HG02943 (cell line): ENCODE data around the gene RMND5B.
"Not testable (repeated sequence)": the region's sequence is repeated elsewhere in the genome, so short reads cannot be mapped to it uniquely, and the experiment has no call there.

Source experiments
- ATAC-seq: cut with Tn5 transposase; IDR thresholded peaks from one replicate; pipeline ENCODE4 v1.9.1; 2021; ENCODE audit warnings: mild to moderate bottlenecking, low read depth, moderate library complexity; ENCODE audit not compliant: unreplicated experiment

The RMND5B gene, protein sequence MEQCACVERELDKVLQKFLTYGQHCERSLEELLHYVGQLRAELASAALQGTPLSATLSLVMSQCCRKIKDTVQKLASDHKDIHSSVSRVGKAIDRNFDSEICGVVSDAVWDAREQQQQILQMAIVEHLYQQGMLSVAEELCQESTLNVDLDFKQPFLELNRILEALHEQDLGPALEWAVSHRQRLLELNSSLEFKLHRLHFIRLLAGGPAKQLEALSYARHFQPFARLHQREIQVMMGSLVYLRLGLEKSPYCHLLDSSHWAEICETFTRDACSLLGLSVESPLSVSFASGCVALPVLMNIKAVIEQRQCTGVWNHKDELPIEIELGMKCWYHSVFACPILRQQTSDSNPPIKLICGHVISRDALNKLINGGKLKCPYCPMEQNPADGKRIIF

DNA sequence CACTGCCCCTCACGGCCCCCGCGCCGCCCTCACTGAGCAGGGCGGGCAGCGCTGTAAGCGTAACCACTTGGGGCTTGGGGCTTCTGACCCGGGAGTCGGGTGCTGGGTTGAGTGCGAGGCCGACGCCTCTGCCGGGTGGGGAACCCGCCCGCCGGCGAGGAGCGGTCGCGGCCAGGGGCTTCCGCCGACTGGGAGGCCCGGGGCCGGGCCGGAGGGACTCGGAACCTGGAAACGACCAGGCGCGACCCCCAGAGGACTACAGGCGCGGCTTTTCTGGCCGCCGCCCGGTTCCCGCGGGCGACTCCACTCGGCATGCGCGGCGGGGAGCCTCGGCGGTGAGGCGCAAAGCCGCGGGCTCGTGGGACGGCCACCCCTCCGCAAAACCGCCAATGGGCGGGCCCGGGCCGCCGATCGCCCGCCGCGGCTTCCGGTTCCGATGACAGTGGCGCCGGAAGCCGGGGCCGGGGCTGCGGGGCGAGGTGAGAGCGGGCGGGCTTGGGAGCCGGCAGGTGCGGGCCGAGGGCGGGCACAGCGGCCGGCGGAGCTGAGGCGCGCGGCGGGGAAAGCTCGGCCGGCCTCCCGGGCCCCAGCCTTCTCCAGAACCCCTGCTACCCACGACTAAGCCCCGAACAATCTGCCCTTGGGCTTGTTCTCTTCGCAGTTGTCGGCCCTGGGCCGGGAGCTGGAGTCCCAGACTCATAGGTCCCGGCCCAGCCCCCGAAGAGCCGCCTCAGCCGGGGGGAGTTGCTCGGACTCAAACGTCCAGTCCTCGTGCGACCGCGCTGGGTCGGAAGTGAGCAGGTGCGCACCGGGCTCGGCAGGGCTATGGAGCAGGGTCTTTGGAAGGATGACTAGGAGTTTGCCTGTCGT is at the start of gene RMND5B:
RMND5B (plus strand) TSS at position 439 of the 870 bp plus-strand sequence. CDS start 7,106 bp downstream, outside the sequence.
- peak; percentile 68 for ATAC-seq

DNA sequence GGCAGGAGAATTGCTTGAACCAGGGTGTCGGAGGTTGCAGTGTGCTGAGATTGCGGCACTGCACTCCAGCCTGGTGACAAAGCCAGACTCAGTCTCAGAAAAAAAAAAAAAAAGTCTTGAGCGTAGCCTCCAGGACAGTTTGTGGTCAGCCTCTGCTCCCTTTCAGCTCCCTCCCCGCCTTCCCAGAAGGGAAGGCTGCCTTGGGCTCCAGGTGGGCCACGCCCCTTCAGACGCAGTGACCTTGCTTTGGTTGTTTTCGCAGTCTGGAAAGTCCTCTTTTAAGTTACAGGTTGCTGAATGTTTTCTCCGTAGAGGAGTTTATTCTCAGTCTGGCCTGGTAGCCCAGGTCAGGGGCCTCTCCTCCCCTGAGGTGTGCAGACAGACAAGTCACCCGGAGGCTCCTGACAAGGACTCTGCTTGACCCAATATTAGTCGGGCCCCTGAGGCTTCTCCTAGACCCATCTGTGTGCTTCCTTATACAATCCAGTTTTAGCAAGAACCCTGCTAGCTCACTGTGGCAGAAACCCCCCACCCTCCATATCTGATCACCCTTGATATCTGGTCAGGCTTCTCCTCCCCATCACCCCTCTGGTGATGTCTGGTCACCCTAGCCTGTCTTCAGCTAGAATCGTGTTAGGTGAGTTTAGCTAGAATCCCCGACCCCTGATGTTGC is 49.1 kb upstream of the RMND5B start:
- ATAC-seq, result no peak

DNA sequence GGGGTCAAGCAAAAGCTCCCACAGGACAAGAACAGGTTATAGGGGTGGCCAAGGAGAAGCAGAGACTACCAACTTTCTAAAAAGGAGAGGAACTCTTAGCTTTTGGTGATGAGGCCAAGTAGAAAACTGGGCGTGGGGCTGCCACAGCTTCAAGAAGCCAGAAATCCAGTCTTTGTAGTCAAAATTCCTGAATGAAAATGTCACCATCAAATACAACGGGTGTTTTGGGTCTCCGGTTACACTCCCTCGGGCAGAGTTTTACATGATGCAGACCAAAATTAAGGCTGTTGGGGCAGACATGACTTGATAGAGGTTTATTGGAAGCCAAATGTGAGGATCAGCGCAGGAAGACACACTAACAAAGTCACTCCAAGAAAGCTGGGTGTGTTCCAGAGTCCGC is 46.9 kb upstream of the RMND5B start:
- no peak for ATAC-seq

DNA sequence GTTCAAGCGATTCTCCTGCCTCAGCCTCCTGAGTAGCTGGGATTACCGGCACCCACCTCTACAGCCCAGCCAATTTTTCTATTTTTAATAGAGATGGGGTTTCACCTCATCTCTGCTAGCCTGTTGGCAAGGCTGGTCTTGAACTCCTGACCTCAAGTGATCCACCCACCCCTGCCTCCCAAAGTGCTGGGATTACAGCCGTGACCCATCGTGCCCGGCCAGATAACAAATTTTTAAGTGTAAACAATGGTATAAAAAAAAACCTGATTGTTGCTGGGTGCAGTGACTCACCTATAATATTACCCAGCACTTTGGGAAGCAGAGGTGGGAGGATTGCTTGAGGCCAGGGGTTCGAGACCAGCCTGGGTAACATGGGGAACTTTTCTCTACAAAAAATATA is 45.5 kb upstream of the RMND5B start:
- ATAC-seq, result no peak

DNA sequence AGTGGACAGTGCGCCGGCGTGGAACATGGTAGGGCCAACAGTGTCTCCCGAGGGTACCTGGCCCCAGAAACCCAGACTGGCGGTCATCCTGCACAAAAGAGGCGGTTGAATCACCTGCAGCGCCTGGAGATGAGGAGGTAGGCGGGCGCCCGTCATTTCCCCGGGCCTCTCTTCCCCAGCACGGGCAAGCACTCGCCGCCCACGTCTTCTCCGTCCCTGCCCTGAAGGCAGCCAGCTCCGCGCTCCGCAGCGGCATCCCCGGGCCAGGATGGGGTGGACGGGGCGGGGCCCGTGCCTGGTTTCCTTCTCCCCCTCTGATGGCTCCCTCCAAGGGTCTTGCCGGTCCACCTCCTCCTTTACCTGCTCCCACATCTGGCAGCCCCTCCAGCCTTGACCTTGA is 44.5 kb upstream of the RMND5B start:
- ATAC-seq, result no peak

DNA sequence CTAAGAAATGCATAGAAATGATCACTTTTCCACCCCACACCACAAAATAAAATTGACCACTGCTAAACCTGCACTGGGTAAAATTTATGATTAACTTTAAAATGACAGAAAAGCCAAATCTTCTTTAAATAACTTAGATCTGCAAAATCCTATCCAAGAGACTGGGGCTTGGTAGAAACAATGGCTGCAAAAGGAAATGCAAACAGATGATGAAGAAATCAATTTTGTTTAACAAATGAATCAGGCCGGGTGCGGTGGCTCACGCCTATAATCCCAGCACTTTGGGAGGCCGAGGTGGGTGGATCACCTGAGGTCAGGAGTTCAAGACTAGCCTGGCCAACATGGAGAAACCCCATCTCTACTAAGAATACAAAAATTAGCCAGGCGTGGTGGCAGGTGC is 43.6 kb upstream of the RMND5B start:
- ATAC-seq, result not testable (repeated sequence)

DNA sequence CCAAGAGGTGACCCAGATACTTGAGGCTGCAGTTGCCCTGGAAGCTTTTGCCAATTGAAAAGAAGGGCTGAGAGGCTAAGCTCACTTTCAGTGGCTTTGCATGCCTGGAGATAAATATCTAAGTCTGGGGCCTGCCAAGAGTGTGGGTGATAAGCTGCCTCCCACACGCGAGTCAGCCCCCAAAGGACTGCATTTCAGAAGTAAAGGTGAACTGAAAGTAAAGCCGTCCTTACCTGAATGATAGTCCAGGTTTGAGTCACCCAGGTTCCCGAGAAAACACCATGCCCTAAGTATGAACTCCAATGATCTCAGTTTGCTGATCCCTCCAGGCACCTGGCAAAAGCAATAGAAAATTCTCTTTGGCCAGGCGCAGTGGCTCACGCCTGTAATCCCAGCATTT is 40.0 kb upstream of the RMND5B start:
- ATAC-seq, result no peak

DNA sequence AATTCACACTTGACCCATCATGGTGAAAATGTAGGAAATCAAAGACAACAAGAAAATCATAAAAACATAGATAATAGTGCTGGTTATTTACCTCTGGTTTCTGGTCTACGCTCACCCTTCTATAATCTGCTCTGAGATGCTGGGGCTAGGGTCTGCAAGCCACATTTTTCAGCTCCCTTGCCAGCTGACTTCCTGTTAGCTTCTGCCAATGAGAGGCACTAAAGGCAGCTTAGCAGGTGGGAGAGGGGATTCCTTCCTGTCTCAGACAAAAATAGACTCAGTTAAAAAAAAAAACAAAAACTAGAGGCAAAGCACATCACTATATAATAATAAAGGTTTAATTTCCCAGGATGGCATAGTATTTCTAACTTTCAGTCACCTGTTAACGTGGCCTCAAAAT is 37.7 kb upstream of the RMND5B start:
- ATAC-seq, result no peak

DNA sequence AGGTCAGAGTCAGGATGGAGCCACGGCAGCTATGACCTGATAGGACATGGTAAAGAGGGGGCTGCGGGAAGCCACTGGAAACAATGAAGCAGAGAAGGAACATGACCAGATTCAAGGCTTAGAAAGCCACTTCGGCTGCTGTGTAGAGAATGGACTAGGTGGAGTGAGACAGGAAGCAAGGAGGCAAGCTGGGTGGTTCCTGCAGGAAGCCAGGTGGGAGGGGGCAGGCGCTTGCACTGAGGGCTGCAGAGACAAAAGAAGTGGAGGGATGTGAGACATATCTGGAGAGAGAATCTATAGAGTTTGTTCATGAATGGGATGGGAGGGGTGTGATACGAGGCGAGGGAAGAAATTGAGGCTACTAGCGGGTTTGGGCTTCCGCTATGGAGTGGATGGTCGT is 36.5 kb upstream of the RMND5B start:
- ATAC-seq, result no peak

DNA sequence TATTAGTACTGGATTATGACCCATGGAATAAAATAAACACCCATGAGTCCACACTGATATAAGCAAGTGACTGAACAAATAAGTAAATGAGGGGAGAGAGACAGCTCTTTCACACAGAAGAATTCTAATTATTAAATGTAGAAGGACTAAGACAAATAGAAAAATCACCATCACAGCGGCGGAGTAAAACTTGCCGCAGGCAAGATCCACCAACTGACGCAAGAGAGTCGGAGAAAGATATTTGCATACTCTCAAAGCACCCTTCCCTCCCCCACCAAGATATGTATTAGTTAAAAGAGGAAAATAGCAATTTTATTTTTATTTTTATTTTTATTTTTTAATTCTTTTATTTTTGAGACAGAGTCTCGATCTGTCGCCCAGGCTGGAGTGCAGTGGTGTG is 32.1 kb upstream of the RMND5B start:
- ATAC-seq, result no peak

DNA sequence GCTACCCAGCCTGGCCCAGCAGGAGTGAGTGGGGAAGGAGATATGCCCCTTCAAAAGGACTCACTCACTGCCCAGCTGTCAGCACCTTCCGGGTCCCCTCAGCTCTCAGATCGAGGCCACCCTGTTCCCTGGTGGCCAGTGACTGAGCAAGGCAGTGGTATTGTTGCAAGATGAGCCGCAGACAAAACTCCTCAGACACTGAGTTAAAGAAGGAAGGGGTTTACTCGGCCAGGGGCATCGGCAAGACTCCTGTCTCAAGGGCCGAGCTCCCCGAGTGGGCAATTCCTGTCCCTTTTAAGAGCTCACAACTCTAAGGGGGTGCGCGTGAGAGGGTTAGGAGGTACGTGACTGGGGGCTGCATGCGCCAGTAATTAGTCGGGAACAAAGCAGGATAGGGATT is 27.2 kb upstream of the RMND5B start:
- no peak for ATAC-seq

DNA sequence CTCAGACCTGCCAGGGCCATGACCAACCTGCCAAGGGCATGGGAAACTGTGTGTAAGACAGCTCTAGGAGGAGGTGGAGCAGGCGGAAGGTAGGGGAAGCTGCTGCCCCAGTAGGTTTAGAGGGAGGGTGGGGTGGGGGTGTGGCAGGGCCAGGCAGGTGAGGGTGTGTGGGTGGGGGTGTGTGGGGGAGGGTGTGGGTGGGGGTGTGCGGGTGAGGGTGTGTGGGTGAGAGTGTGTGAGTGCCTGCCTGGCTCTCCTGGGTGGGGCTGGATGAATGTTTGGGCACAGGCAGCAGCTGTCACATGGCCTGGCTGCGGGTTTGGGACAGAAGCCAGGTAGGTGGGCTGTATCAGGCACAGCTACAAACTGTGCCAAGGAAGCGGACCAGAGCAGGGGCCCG is 26.3 kb upstream of the RMND5B start:
- no peak for ATAC-seq

DNA sequence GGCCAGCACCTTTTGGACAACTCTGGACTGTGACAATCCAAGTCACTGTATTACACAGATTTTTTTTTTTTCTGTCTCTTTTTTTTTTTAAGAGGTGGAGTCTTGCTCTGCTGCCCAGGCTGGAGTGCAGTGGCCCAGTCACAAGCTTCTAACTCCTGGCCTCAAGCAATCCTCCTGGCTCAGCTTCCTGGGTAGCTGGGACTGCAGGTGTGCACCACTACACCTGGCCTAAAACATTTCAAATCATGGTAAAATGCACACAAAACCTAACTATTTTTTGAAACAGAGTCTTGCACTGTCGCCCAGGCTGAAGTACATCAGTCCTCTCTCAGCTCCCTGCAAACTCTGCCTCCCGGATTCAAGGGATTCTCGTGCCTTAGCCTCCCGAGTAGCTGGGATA is 24.7 kb upstream of the RMND5B start:
- ATAC-seq, result no peak

DNA sequence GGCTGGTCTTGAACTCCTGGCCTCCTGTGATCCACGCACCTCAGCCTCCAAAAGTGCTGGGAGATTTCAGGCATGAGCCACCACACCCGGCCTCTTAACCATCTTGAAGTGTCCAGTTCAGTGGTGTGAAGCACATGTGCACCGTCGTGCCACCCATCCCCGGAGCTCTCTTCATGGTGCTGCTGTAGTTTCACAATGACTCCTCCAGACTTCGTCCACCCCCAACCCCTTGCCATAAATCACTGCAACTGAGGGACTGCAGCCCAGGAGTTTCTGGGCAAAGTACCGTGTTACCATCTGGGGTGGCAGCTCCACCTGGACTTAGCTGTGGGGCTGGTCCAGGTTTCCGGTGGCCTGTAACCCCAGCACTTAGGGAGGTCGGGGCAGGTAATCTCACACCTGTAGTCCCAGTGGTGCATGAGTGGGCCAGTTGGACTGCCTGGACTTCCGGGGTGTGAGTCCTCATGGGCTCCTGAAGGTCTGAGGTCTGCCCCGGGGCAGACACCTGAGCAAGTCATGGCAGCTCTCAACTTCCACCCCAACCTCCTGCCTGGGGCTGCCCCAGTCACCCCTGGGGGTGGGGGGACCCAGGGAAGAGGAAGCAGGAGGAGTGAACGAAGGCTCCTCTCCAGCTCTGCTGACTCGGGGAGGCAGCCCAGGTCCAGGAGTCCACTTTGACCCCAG is 24.1 kb upstream of the RMND5B start:
- no peak for ATAC-seq

DNA sequence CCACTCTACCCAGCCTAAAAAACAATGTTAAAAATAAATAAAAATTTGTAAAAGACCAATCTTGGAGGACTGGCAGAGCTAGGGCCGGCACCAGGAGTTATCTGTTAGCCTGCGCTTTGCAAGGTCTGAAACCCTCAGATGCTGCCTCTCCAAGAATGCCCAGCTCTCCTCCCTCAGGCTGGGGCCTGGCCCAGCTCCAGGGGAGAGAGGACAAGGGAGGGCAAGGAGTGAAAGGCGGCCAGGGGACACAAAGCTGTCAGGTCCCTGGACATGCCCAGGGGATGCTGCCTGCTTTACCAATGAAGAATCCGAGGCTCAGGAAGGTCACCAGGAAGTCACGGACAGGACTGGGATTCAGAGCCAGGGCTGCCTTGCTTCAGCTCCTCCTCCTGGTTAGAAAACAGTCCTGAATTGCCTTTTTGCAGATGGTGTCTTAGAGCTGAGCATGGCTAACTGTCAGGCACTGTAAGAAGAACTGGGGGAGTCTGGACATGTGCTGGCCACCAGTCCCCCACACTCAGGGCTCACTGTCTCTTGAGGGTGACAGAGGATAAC is 23.0 kb upstream of the RMND5B start:
- no peak for ATAC-seq

DNA sequence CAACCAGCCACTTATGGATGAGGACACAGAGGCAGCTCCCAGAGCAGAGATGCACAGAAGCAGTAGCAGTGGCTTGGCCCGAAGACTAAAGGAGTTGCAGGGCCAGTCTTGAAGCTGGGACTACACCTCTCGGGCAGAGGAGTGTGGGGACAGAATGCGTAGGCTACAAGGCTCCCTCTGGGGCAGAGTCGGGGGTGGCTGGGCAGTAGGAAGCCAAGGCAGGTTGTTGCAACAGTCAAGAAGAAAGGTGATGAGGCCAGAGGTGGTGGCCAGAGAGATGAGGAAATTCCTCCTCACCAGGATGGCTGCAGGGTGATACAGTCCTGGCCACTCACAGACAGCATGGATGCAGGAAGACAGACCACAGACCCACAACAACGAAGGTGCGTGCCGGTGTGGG is 22.4 kb upstream of the RMND5B start:
- ATAC-seq, result no peak

DNA sequence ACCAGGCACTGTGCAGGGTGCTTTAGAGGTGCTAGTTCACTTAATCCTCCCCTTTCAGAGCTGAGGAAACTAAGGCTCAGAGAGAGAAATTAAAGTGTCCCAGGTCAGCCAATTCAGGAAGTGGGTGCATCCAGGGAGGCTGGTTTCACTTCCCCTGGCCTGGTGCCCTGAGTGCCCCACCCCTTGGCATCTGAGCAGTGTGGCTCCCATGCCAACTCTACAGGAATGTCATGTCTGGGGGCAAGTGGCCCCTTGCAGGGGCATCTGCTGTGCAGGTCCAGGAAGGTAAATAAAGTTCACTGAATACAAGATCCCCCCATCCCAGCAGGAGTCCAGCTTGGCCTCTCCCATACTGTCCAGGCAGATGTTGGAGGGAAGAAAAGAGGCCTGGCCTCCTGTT is 21.8 kb upstream of the RMND5B start:
- no peak for ATAC-seq

DNA sequence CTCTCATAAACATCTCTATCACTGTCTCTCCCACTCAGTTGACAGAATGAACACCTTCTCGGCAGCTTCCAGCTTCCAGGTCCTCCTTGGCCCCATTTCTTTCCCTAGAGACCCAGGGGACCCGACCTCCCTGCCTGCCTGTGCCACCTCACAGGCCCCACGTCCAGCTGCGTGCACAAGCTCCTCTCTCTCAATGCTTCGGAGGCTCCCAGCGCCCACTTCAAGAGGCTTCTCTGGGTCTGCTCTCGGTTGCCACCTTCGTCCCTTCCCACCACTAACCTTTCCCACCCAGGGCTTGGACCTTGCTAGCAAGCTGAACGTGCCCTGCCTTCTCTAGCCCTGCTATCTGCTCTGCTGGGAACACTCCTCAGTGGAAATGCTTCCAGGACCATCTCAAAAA is 20.3 kb upstream of the RMND5B start:
- ATAC-seq, result no peak

DNA sequence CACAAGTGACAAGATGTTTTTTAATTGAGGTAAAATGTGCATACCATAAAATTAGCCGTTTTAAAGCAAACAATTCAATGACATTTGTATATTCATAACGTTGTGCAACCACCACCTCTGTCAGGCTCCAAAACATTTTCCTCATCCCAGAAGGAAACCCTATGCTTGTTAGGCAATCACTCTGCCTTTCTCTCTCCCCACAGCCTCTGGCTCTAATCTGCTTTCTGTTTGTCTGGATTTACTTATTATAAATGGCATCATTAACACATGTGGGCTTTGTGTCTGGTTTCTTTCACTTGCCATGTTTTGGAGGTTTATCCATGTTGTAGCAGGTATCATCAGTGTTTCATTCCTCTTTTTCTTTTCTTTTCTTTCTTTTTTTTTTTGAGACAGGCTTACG is 18.9 kb upstream of the RMND5B start:
- ATAC-seq, result no peak

DNA sequence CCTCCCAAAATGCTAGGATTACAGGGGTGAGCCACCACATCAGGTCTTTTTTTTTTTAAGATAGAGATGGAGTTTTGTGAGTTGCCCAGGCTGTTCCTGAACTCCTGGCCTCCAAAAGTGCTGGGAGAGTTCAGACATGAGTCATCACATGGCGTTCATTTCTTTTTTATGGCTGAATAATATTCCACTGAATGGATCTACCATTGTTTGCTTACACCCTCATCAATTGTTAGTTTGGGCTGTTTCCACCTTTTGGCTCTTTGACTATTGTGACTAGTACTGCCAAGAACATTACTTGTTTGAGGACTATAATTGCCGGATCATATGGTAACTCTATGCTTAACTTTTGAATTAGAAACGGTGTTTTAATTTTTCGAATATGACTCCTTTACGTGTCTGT is 18.3 kb upstream of the RMND5B start:
- no peak for ATAC-seq
